SK-N-SH treated with all-trans-retinoic acid at 6 μM for 48 hours (cell line): Measurements from ENCODE around the gene HS1BP3.

Experiments used
- ATAC-seq: fragments of 200-7000 bp; cut with Tn5 transposase; 3 replicates; pipeline ENCODE4 v1.9.1; 2020; ENCODE audit warnings: mild to moderate bottlenecking, moderate library complexity
- ARNTL ChIP-seq: fragments of 450-650 bp; formaldehyde crosslinking; IDR thresholded peaks from 2 replicates; pipeline ENCODE4 v1.5.0; 2020; ENCODE audit warnings: low read depth, mild to moderate bottlenecking, moderate library complexity, borderline replicate concordance
- BACH2 ChIP-seq: fragments of 250-450 bp; sonication (Bioruptor Pico); IDR thresholded peaks from 2 replicates; pipeline ENCODE4 v1.9.0; 2021; ENCODE audit warnings: mild to moderate bottlenecking, borderline replicate concordance
- CREB5 ChIP-seq: fragments of 250-450 bp; sonication (Bioruptor Pico); IDR thresholded peaks from 2 replicates; pipeline ENCODE4 v1.5.1; 2020; ENCODE audit warnings: low read depth, mild to moderate bottlenecking, moderate library complexity
- CSDC2 ChIP-seq: fragments of 250-450 bp; sonication (Bioruptor Pico); IDR thresholded peaks from 2 replicates; pipeline ENCODE4 v1.5.0; 2020; ENCODE audit warnings: mild to moderate bottlenecking, moderate library complexity
- CSRNP3 ChIP-seq: fragments of 250-450 bp; sonication (Bioruptor Pico); IDR thresholded peaks from 2 replicates; pipeline ENCODE4 v1.5.1; 2021; ENCODE audit warnings: mild to moderate bottlenecking, moderate library complexity
- GLIS3 ChIP-seq: fragments of 250-450 bp; sonication (Bioruptor Pico); IDR thresholded peaks from 2 replicates; pipeline ENCODE4 v1.5.0; 2020; ENCODE audit warnings: mild to moderate bottlenecking, moderate library complexity
- ISL1 ChIP-seq: fragments of 250-450 bp; sonication (Bioruptor Pico); IDR thresholded peaks from 2 replicates; pipeline ENCODE4 v2.1.2; 2022; ENCODE audit warnings: mild to moderate bottlenecking, moderate library complexity
- POU6F1 ChIP-seq: fragments of 250-450 bp; sonication (Bioruptor Pico); IDR thresholded peaks from 2 replicates; pipeline ENCODE4 v1.8.0; 2021; ENCODE audit warnings: low read depth, mild to moderate bottlenecking, moderate library complexity, borderline replicate concordance
- PPARA ChIP-seq: fragments of 250-450 bp; sonication (Bioruptor Pico); IDR thresholded peaks from 2 replicates; pipeline ENCODE4 v1.5.0; 2020; ENCODE audit warnings: mild to moderate bottlenecking, borderline replicate concordance
- RARB ChIP-seq: fragments of 250-450 bp; sonication (Bioruptor Pico); IDR thresholded peaks from 2 replicates; pipeline ENCODE4 v1.8.0; 2021; ENCODE audit warnings: mild to moderate bottlenecking, moderate library complexity
- SNAI2 ChIP-seq: fragments of 250-450 bp; sonication (Bioruptor Pico); IDR thresholded peaks from 2 replicates; pipeline ENCODE4 v1.5.0; 2020; ENCODE audit warnings: mild to moderate bottlenecking, moderate library complexity
- TCF4 ChIP-seq: fragments of 250-450 bp; sonication (Bioruptor Pico); IDR thresholded peaks from 2 replicates; pipeline ENCODE4 v1.8.0; 2021; ENCODE audit warnings: mild to moderate bottlenecking, moderate library complexity, borderline replicate concordance
- TOX ChIP-seq: fragments of 250-450 bp; sonication (Bioruptor Pico); IDR thresholded peaks from 2 replicates; pipeline ENCODE4 v1.8.0; 2021; ENCODE audit warnings: mild to moderate bottlenecking, moderate library complexity, borderline replicate concordance
- TSHZ2 ChIP-seq: fragments of 250-450 bp; sonication (Bioruptor Pico); IDR thresholded peaks from 2 replicates; pipeline ENCODE4 v1.5.0; 2020; ENCODE audit warnings: mild to moderate bottlenecking, moderate library complexity
- ZFP3 ChIP-seq: fragments of 250-450 bp; sonication (Bioruptor Pico); IDR thresholded peaks from 2 replicates; pipeline ENCODE4 v1.5.0; 2020; ENCODE audit warnings: mild to moderate bottlenecking, moderate library complexity
- ZFP30 ChIP-seq: fragments of 450-650 bp; formaldehyde crosslinking; IDR thresholded peaks from 2 replicates; pipeline ENCODE4 v1.5.0; 2022; ENCODE audit warnings: mild to moderate bottlenecking, moderate library complexity
- ZNF565 ChIP-seq: fragments of 450-650 bp; formaldehyde crosslinking; conservative IDR thresholded peaks from 2 replicates; pipeline ENCODE4 v1.5.0; 2020; ENCODE audit warnings: low read depth, mild to moderate bottlenecking, moderate library complexity
- ZNF70 ChIP-seq: fragments of 450-650 bp; formaldehyde crosslinking; IDR thresholded peaks from 2 replicates; pipeline ENCODE4 v1.5.0; 2020; ENCODE audit warnings: mild to moderate bottlenecking, moderate library complexity
- ZNF8 ChIP-seq: fragments of 450-650 bp; formaldehyde crosslinking; IDR thresholded peaks from 2 replicates; pipeline ENCODE4 v1.5.0; 2020; ENCODE audit warnings: mild to moderate bottlenecking, moderate library complexity

The HS1BP3 gene

GRCh38 chr2:20632446-20632990 is 18.4 kb downstream of the HS1BP3 start:
- TF ChIP-seq RARB (CRISPR knock-in tag) (no peak), ISL1 (no peak), ZNF565 (CRISPR knock-in tag) (no peak), ZFP30 (CRISPR knock-in tag) (no peak), ZFP3 (CRISPR knock-in tag) (no peak), ZNF70 (no peak), GLIS3 (CRISPR knock-in tag) (no peak), TSHZ2 (CRISPR knock-in tag) (no peak), BACH2 (CRISPR knock-in tag) (no peak)
- no peak for ATAC-seq

GRCh38 chr2:20631617-20632307 is 19.1 kb downstream of the HS1BP3 start:
- no peak for TF ChIP-seq ZFP30 (CRISPR knock-in tag)
- no peak for TF ChIP-seq CREB5
- TF ChIP-seq BACH2 (CRISPR knock-in tag): no peak
- TF ChIP-seq ZNF8 (CRISPR knock-in tag): no peak
- no peak for TF ChIP-seq TSHZ2 (CRISPR knock-in tag)
- no peak for ATAC-seq

- TF ChIP-seq CSRNP3 (CRISPR knock-in tag) (no peak), SNAI2 (no peak), TSHZ2 (CRISPR knock-in tag) (no peak), ZNF565 (CRISPR knock-in tag) (no peak), ISL1 (no peak), PPARA (CRISPR knock-in tag) (no peak), BACH2 (CRISPR knock-in tag) (no peak), TCF4 (no peak), ZNF70 (no peak), CSDC2 (CRISPR knock-in tag) (no peak), POU6F1 (CRISPR knock-in tag) (no peak), GLIS3 (CRISPR knock-in tag) (no peak), TOX (CRISPR knock-in tag) (no peak), ARNTL (CRISPR knock-in tag) (no peak), ZFP3 (CRISPR knock-in tag) (no peak)
- no peak for ATAC-seq
These were observed 19.9 kb downstream of the HS1BP3 start for GRCh38 chr2:20630967-20631366.
